ENCODE measurements around the gene AQP5.

Gene AQP5

GRCh38 chr12:49951411-49952240 lies 10.0 kb upstream of the AQP5 start:
- DNase-seq, result no peak

- no peak for DNase-seq
Measured at GRCh38 chr12:49952391-49953055, 9.1 kb upstream of the AQP5 start.

- DNase-seq, result no peak
Measured at GRCh38 chr12:49953151-49953550, 8.5 kb upstream of the AQP5 start.

- DNase-seq, result no peak
Measured at GRCh38 chr12:49953961-49954846, 7.5 kb upstream of the AQP5 start.

- DNase-seq, result no peak
Measured at GRCh38 chr12:49954863-49955830, 6.5 kb upstream of the AQP5 start.

GRCh38 chr12:49955899-49956662 lies 5.6 kb upstream of the AQP5 start:
- no peak for DNase-seq

- DNase-seq, result no peak
Measured at GRCh38 chr12:49956663-49957569, 4.8 kb upstream of the AQP5 start.

GRCh38 chr12:49957570-49957967 lies 4.1 kb upstream of the AQP5 start:
- no peak for DNase-seq

GRCh38 chr12:49959685-49960473 lies 1.8 kb upstream of the AQP5 start:
- DNase-seq, result peak; percentile 24

GRCh38 chr12:49960474-49961110 lies 1.1 kb upstream of the AQP5 start:
- no peak for DNase-seq

- no peak for DNase-seq
Measured at GRCh38 chr12:49961993-49962764, 507 bp downstream of the AQP5 start.

- no peak for DNase-seq
Measured at GRCh38 chr12:49962861-49963765, 1.4 kb downstream of the AQP5 start.

- no peak for DNase-seq
Measured at GRCh38 chr12:49963976-49964815, 2.5 kb downstream of the AQP5 start.

GRCh38 chr12:49964849-49965624 lies 3.4 kb downstream of the AQP5 start:
- DNase-seq, result no peak

- DNase-seq, result no peak
Measured at GRCh38 chr12:49965836-49966235, 4.2 kb downstream of the AQP5 start.

All from GF-D8 (cell line).